Neural cell (in vitro differentiated cells): ENCODE measurements around the gene HS3ST2.

Experiments
- CTCF ChIP-seq: fragments of 450-650 bp; IDR thresholded peaks from 2 replicates; pipeline ENCODE4 v1.5.1; 2014; ENCODE audit warnings: antibody characterized with exemption, mild to moderate bottlenecking, moderate library complexity; ENCODE audit not compliant: poor library complexity, severe bottlenecking
- MXI1 ChIP-seq: fragments of 450-650 bp; conservative IDR thresholded peaks from 2 replicates; pipeline ENCODE4 v1.6.1; 2014; ENCODE audit warnings: antibody characterized with exemption, mild to moderate bottlenecking; ENCODE audit not compliant: poor library complexity, severe bottlenecking
- POLR2AphosphoS5 ChIP-seq: IDR thresholded peaks from 2 replicates; pipeline ENCODE4 v1.6.1; 2012

GRCh38 chr16:22961206-22961605 lies 147.2 kb downstream of the HS3ST2 start:
- TF ChIP-seq POLR2AphosphoS5 (no peak), CTCF (no peak), MXI1 (no peak)
